Measurements from ENCODE around the gene AMIGO3.
A peak's percentile ranks its signal among the peaks of the same experiment; 100 is the strongest.

The AMIGO3 gene

DNA sequence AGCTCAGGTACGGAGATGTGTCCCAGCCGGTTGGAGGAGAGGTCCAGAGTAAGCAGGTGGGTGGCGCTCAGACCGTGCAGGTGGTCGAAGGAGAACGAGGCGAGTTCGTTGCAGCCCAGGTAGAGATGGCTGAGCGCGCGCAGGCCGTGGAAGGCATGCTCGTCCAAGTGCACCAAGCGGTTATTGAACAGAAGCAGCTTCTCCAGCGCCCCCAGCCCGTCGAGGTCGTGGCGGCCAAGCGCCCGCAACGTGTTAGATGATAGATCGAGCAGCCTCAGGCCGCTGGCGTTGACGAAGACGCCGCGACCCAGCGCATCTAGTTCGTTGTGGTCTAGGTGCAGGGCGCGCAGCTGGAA is 648 bp downstream of the AMIGO3 start:
- H4K8ac ChIP-seq (ENCODE audit: low read depth, low read length) = no peak overlapping the region
- no peak overlapping the region for H3K4ac ChIP-seq (ENCODE audit: low read depth, low read length)
- H3K79me1 ChIP-seq (ENCODE audit: low read length) = peaks cover 6% of the 10 kb centered on the region
- no peak overlapping the region for H2AK5ac ChIP-seq (ENCODE audit: low read length)
- H3K4me1 ChIP-seq (ENCODE audit: control insufficient read depth in 1 of 2, insufficient read depth in 2 of 2, low read length in 2 of 2) = peaks cover 11 to 16% of the 10 kb centered on the region in 2 experiments
- H3K23ac ChIP-seq (ENCODE audit: low read length) = no peak overlapping the region
- WGBS (ENCODE audit: extremely low coverage, insufficient coverage, insufficient read length) = no CpG with 5 or more reads among the region's 33 CpGs
- H3K18ac ChIP-seq (ENCODE audit: low read length) = no peak overlapping the region
- H2BK12ac ChIP-seq (ENCODE audit: low read length) = no peak overlapping the region
- DNase-seq = no peak
- H3K79me2 ChIP-seq (ENCODE audit: control insufficient read depth, insufficient read depth, low read length, poor library complexity) = peaks cover 7% of the 10 kb centered on the region
- peaks cover 35 to 41% of the 10 kb centered on the region in 2 experiments for H3K36me3 ChIP-seq (ENCODE audit: control insufficient read depth in 1 of 2, insufficient read depth in 2 of 2, low read length in 2 of 2)
- no peak overlapping the region for H3K27ac ChIP-seq (ENCODE audit: low read depth, low read length)
- no peak overlapping the region for H2BK5ac ChIP-seq (ENCODE audit: low read depth, low read length, poor library complexity)
- no peaks in the 10 kb centered on the region for H3K27me3 ChIP-seq (ENCODE audit: insufficient read depth, low read length)
- no peak overlapping the region for H4K91ac ChIP-seq (ENCODE audit: low read depth, low read length)
- no peak overlapping the region for H2BK120ac ChIP-seq (ENCODE audit: insufficient read depth, low read length, poor library complexity)
- peak overlapping the region; percentile 71 for H3K4me3 ChIP-seq (ENCODE audit: low read depth, low read length)
- peak overlapping the region; percentile 85 for H3K4me2 ChIP-seq (ENCODE audit: low read length)
- no peak overlapping the region for H3K14ac ChIP-seq (ENCODE audit: low read length)
- no peak overlapping the region for H2AFZ ChIP-seq (ENCODE audit: insufficient read depth, low read length, poor library complexity)
- peaks cover 10% of the 10 kb centered on the region for H3K9me3 ChIP-seq (ENCODE audit: insufficient read depth, low read depth, low read length)
- no peak overlapping the region for H4K12ac ChIP-seq (ENCODE audit: low read depth, low read length)
- no peak overlapping the region for H3K9ac ChIP-seq (ENCODE audit: low read length)

DNA sequence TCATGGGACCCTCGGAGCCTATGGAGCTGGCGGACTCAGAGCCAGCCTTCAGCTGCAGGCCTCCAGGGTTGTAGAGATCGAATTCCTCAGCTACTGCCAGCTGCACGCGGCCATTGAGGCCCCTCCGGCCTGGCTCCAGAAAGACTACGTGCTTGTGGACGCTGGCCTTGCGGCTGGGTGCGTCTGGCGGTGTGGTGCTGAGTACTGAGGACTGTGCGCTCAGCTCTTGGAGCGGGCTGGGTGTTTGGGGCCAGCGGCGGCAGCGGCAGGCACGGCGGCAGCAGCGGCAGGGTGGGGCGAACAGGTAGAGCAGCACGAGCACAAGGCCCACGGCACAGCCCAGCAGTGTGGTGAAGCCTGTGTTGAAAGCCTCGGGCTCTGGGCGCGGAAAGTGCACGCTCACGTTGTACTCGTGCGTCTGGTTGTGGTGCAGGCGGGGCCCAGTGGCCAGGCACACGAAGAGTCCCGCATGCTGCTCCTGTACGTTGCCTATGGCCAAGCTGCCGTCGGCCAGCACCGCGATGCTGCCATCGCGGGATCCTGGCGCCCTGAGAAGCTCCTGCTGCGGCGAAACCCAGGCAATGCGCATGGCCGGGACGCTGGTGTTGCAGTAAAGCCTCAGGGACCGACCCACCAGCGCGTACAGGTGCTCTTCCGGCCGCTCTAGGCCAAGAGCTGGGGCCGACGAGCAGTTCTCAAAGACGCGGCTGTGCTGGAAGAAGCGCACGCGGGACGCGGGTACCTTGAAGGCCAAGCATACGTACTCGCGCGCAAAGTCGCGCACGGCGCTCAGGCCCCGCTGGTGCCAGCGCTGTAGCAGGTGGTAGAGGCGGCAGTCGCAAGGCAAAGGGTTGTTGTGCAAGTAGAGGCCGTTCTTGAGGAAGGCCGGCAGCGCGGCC is 1.3 kb downstream of the AMIGO3 start:
- no peak overlapping the region for H3K9ac ChIP-seq (ENCODE audit: low read length)
- H3K79me1 ChIP-seq (ENCODE audit: low read length) = peaks cover under 1% of the 10 kb centered on the region
- no CpG with 5 or more reads among the region's 75 CpGs for WGBS (ENCODE audit: extremely low coverage, insufficient coverage, insufficient read length)

DNA sequence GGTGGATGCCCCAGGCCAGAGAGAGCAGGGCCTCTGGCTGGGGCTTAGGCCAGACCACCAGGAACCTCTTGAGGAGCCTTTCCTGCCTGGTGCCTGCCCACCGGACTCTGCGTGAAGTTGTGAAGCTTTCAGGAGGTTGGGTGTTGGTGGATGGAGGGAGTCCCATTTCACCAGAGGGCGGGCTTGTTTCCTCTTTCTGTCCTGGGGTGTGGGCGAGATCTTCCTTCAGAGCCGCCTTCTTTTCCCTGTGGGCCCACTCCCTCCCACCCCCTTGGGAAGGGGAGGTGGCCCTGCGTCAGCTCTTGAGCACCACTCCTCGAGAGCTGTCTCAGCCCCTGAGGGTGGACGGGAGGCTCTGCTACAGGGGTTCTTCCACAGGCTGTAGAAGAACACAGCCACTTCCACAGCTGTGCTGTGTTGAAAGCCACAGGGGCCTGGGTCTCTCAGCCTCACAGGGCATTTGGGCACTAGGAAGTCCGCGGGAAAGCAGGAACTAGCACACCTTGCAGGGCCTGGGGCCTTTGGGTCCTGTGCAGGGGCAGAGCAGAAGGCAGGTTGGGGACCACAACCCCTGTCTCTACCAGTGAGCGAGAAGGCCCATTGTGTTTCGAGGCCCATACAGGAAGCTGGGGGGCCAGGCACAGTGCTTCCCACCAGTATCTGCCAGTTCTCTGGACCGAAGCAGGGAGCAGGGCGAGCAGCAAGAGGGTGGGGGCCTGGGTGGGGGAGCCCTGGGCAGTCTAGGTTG is 2.1 kb downstream of the AMIGO3 start:
- no CpG with 5 or more reads among the region's 14 CpGs for WGBS (ENCODE audit: extremely low coverage, insufficient coverage, insufficient read length)
- no peak overlapping the region for H2BK120ac ChIP-seq (ENCODE audit: insufficient read depth, low read length, poor library complexity)
- no peak overlapping the region for H3K18ac ChIP-seq (ENCODE audit: low read length)
- H3K4ac ChIP-seq (ENCODE audit: low read depth, low read length) = no peak overlapping the region
- H3K4me1 ChIP-seq (ENCODE audit: control insufficient read depth in 1 of 2, insufficient read depth in 2 of 2, low read length in 2 of 2) = peaks cover 5 to 8% of the 10 kb centered on the region in 2 experiments
- no peak overlapping the region for H3K9ac ChIP-seq (ENCODE audit: low read length)
- H3K27me3 ChIP-seq (ENCODE audit: insufficient read depth, low read length) = no peaks in the 10 kb centered on the region
- no peak overlapping the region for H2AFZ ChIP-seq (ENCODE audit: insufficient read depth, low read length, poor library complexity)
- no peak overlapping the region for H2BK5ac ChIP-seq (ENCODE audit: low read depth, low read length, poor library complexity)
- H3K79me2 ChIP-seq (ENCODE audit: control insufficient read depth, insufficient read depth, low read length, poor library complexity) = no peaks in the 10 kb centered on the region
- H3K36me3 ChIP-seq (ENCODE audit: control insufficient read depth in 1 of 2, insufficient read depth in 2 of 2, low read length in 2 of 2) = peaks cover 30 to 42% of the 10 kb centered on the region in 2 experiments
- DNase-seq = no peak
- H3K27ac ChIP-seq (ENCODE audit: low read depth, low read length) = no peak overlapping the region
- H2AK5ac ChIP-seq (ENCODE audit: low read length) = no peak overlapping the region
- H4K8ac ChIP-seq (ENCODE audit: low read depth, low read length) = no peak overlapping the region
- no peak overlapping the region for H3K4me3 ChIP-seq (ENCODE audit: low read depth, low read length)
- no peak overlapping the region for H3K14ac ChIP-seq (ENCODE audit: low read length)
- no peak overlapping the region for H2BK12ac ChIP-seq (ENCODE audit: low read length)
- H3K23ac ChIP-seq (ENCODE audit: low read length) = no peak overlapping the region
- H4K91ac ChIP-seq (ENCODE audit: low read depth, low read length) = no peak overlapping the region
- no peak overlapping the region for H4K12ac ChIP-seq (ENCODE audit: low read depth, low read length)
- H3K79me1 ChIP-seq (ENCODE audit: low read length) = no peaks in the 10 kb centered on the region
- H3K9me3 ChIP-seq (ENCODE audit: insufficient read depth, low read depth, low read length) = peaks cover 9% of the 10 kb centered on the region
- H3K4me2 ChIP-seq (ENCODE audit: low read length) = no peak overlapping the region

More for the DNA sequence above, 1.3 kb downstream of the AMIGO3 start:
- H4K12ac ChIP-seq (ENCODE audit: low read depth, low read length) = no peak overlapping the region
- H3K4ac ChIP-seq (ENCODE audit: low read depth, low read length) = no peak overlapping the region
- H2AFZ ChIP-seq (ENCODE audit: insufficient read depth, low read length, poor library complexity) = no peak overlapping the region
- no peak overlapping the region for H2BK12ac ChIP-seq (ENCODE audit: low read length)
- H3K27ac ChIP-seq (ENCODE audit: low read depth, low read length) = no peak overlapping the region
- H4K8ac ChIP-seq (ENCODE audit: low read depth, low read length) = no peak overlapping the region
- peak overlapping the region; percentile 85 for H3K4me2 ChIP-seq (ENCODE audit: low read length)
- H3K4me1 ChIP-seq (ENCODE audit: control insufficient read depth in 1 of 2, insufficient read depth in 2 of 2, low read length in 2 of 2) = peaks cover 11 to 14% of the 10 kb centered on the region in 2 experiments
- H3K14ac ChIP-seq (ENCODE audit: low read length) = no peak overlapping the region
- H3K79me2 ChIP-seq (ENCODE audit: control insufficient read depth, insufficient read depth, low read length, poor library complexity) = peaks cover 2% of the 10 kb centered on the region
- peak; percentile 42 to 61 for DNase-seq
- no peaks in the 10 kb centered on the region for H3K27me3 ChIP-seq (ENCODE audit: insufficient read depth, low read length)
- no peak overlapping the region for H2AK5ac ChIP-seq (ENCODE audit: low read length)
- no peak overlapping the region for H2BK5ac ChIP-seq (ENCODE audit: low read depth, low read length, poor library complexity)
- no peak overlapping the region for H4K91ac ChIP-seq (ENCODE audit: low read depth, low read length)
- peak overlapping the region; percentile 71 for H3K4me3 ChIP-seq (ENCODE audit: low read depth, low read length)
- peaks cover 35 to 44% of the 10 kb centered on the region in 2 experiments for H3K36me3 ChIP-seq (ENCODE audit: control insufficient read depth in 1 of 2, insufficient read depth in 2 of 2, low read length in 2 of 2)
- no peak overlapping the region for H3K18ac ChIP-seq (ENCODE audit: low read length)
- no peak overlapping the region for H2BK120ac ChIP-seq (ENCODE audit: insufficient read depth, low read length, poor library complexity)
- peaks cover 10% of the 10 kb centered on the region for H3K9me3 ChIP-seq (ENCODE audit: insufficient read depth, low read depth, low read length)
- H3K23ac ChIP-seq (ENCODE audit: low read length) = no peak overlapping the region

DNA sequence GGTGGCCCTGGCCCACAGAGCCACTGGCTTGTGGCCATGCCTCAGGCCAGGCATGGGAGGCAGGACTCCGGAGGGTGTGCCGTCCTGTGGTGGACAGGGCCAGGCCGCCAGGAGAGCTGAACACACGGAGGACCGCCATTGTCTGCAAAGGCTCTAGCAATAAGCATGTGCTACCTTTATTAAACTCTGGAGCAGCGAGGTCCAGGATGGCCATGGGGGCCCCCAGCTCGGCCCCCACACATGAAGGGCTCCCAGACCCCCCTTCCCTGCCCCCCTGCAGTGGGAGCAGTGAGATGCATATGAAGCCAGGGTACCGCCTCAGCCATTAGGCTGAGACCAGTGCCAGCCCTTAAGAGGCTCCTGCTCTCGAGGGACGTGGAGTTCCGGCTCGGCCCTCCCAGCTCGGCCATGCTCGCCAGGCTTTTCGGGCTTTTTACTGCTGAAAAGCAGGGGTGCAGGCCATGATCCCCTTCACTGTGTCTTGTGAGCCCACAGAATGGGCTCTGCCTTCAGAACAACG is 2.7 kb downstream of the AMIGO3 start:
- no peak overlapping the region for H2BK120ac ChIP-seq (ENCODE audit: insufficient read depth, low read length, poor library complexity)
- no peak overlapping the region for H3K18ac ChIP-seq (ENCODE audit: low read length)
- no peak overlapping the region for H3K4me3 ChIP-seq (ENCODE audit: low read depth, low read length)
- no peak overlapping the region for H4K8ac ChIP-seq (ENCODE audit: low read depth, low read length)
- no peak overlapping the region for H2BK12ac ChIP-seq (ENCODE audit: low read length)
- H3K14ac ChIP-seq (ENCODE audit: low read length) = no peak overlapping the region
- H3K4me1 ChIP-seq (ENCODE audit: control insufficient read depth in 1 of 2, insufficient read depth in 2 of 2, low read length in 2 of 2) = peaks cover 5 to 11% of the 10 kb centered on the region in 2 experiments
- H3K9me3 ChIP-seq (ENCODE audit: insufficient read depth, low read depth, low read length) = peaks cover 7% of the 10 kb centered on the region
- H3K27ac ChIP-seq (ENCODE audit: low read depth, low read length) = no peak overlapping the region
- H4K91ac ChIP-seq (ENCODE audit: low read depth, low read length) = no peak overlapping the region
- no peak overlapping the region for H3K4ac ChIP-seq (ENCODE audit: low read depth, low read length)
- no peaks in the 10 kb centered on the region for H3K79me2 ChIP-seq (ENCODE audit: control insufficient read depth, insufficient read depth, low read length, poor library complexity)
- peaks cover 24 to 36% of the 10 kb centered on the region in 2 experiments for H3K36me3 ChIP-seq (ENCODE audit: control insufficient read depth in 1 of 2, insufficient read depth in 2 of 2, low read length in 2 of 2)
- no peak overlapping the region for H4K12ac ChIP-seq (ENCODE audit: low read depth, low read length)
- no peaks in the 10 kb centered on the region for H3K27me3 ChIP-seq (ENCODE audit: insufficient read depth, low read length)
- no CpG with 5 or more reads among the region's 16 CpGs for WGBS (ENCODE audit: extremely low coverage, insufficient coverage, insufficient read length)
- no peak overlapping the region for H2AK5ac ChIP-seq (ENCODE audit: low read length)
- no peaks in the 10 kb centered on the region for H3K79me1 ChIP-seq (ENCODE audit: low read length)
- no peak overlapping the region for H2AFZ ChIP-seq (ENCODE audit: insufficient read depth, low read length, poor library complexity)
- DNase-seq = no peak
- no peak overlapping the region for H3K9ac ChIP-seq (ENCODE audit: low read length)
- H2BK5ac ChIP-seq (ENCODE audit: low read depth, low read length, poor library complexity) = no peak overlapping the region
- H3K4me2 ChIP-seq (ENCODE audit: low read length) = no peak overlapping the region
- no peak overlapping the region for H3K23ac ChIP-seq (ENCODE audit: low read length)
